HG02870 (cell line): ENCODE results near the gene ANKRD6.

Experiments
- ATAC-seq: cut with Tn5 transposase; IDR thresholded peaks from one replicate; pipeline ENCODE4 v1.9.1; 2021; ENCODE audit warnings: mild to moderate bottlenecking, moderate library complexity; ENCODE audit not compliant: unreplicated experiment

Gene ANKRD6

GRCh38 chr6:89464295-89464694, 31.3 kb downstream of the ANKRD6 start:
- no peak for ATAC-seq

- no peak for ATAC-seq
Measured at GRCh38 chr6:89467437-89467836, 34.5 kb downstream of the ANKRD6 start.

- ATAC-seq = no peak
Measured at GRCh38 chr6:89468998-89469397, 36.0 kb downstream of the ANKRD6 start.

- no peak for ATAC-seq
Measured at GRCh38 chr6:89471287-89471867, 38.4 kb downstream of the ANKRD6 start.

- ATAC-seq = no peak
Measured at GRCh38 chr6:89475101-89475500, 42.1 kb downstream of the ANKRD6 start.

- peak; percentile 62 for ATAC-seq
Measured at GRCh38 chr6:89475634-89476033, 42.7 kb downstream of the ANKRD6 start.

- ATAC-seq = no peak
Measured at GRCh38 chr6:89479897-89480296, 46.9 kb downstream of the ANKRD6 start.

- no peak for ATAC-seq
Measured at GRCh38 chr6:89481695-89482094, 48.7 kb downstream of the ANKRD6 start.

- ATAC-seq = no peak
Measured at GRCh38 chr6:89482126-89482525, 49.2 kb downstream of the ANKRD6 start.

GRCh38 chr6:89483111-89483720, 50.3 kb downstream of the ANKRD6 start:
- no peak for ATAC-seq

GRCh38 chr6:89485320-89485719, 52.4 kb downstream of the ANKRD6 start:
- ATAC-seq = no peak

- no peak for ATAC-seq
Measured at GRCh38 chr6:89487864-89488263, 54.9 kb downstream of the ANKRD6 start.

GRCh38 chr6:89488438-89488837, 55.5 kb downstream of the ANKRD6 start:
- ATAC-seq = no peak

- no peak for ATAC-seq
Measured at GRCh38 chr6:89489078-89489477, 56.1 kb downstream of the ANKRD6 start.

- ATAC-seq = no peak
Measured at GRCh38 chr6:89492025-89492640, 59.2 kb downstream of the ANKRD6 start.

- peak; percentile 45 for ATAC-seq
Measured at GRCh38 chr6:89494131-89494793, 61.3 kb downstream of the ANKRD6 start.

- ATAC-seq = no peak
Measured at GRCh38 chr6:89495961-89496535, 63.1 kb downstream of the ANKRD6 start.

- ATAC-seq = no peak
Measured at GRCh38 chr6:89500611-89501010, 67.7 kb downstream of the ANKRD6 start.

- ATAC-seq = no peak
Measured at GRCh38 chr6:89501222-89501621, 68.3 kb downstream of the ANKRD6 start.

GRCh38 chr6:89501753-89502152, 68.8 kb downstream of the ANKRD6 start:
- ATAC-seq = no peak

GRCh38 chr6:89503641-89504040, 70.7 kb downstream of the ANKRD6 start:
- no peak for ATAC-seq

GRCh38 chr6:89505847-89506246, 72.9 kb downstream of the ANKRD6 start:
- ATAC-seq = no peak
